AG08396 (cell line): ENCODE results near the gene MKNK2.
"Not testable (repeated sequence)": the region's sequence is repeated elsewhere in the genome, so short reads cannot be mapped to it uniquely, and the experiment has no call there.

Experiments
- DNase-seq: peaks from one replicate; pipeline ENCODE4 v3.0.0; 2012; ENCODE audit warnings: low spot score, mixed read lengths

Gene MKNK2

GRCh38 chr19:1992759-1993260, 58.2 kb downstream of the MKNK2 start:
- DNase-seq: peak; percentile 69

DNA sequence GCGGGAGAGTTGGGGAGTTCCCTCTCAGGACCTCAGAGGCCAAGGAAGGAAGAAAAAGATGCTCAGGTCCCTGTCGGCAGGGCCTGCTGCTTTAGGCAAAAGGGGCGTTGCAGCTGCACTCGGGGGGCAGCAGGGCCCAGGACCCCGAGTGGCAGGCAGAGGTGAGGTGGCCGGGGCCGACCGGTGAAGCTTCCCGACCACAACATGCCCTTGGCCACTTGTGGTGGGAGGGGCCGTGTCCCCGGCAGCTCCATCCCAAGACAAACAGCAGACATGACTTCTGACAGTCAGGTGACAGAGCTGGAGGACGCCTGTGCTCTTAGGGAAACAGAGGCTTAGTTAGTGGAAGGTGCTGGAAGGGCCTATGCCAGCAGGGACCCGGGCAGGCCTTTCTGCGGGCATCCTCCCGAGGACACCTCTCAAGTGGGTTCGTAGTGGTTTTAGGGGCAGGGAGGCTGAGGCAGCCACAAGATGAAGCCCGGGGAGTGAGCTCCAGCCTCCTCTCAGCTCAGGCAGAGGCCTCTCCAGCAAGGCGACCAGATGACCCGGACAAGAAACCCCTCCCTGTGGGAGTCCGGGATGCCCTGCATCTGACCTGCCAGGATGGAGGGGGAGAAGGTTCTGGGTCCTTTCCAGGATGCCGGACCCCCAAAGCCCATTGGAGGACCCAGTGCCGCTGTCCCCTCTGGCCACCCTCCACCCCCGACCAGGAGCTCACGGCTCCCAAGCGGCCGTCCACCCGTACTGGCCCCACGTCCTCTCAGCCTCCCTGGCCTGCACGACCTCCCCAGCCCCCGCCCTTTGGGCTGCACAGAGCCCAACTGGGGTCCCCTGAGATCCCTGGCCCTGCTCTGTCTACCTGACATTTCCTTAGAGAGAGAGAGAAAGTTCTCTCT, 59.8 kb downstream of the MKNK2 start:
- DNase-seq: no peak

- no peak for DNase-seq
These were observed 60.6 kb downstream of the MKNK2 start for GRCh38 chr19:1990230-1991017.

DNA sequence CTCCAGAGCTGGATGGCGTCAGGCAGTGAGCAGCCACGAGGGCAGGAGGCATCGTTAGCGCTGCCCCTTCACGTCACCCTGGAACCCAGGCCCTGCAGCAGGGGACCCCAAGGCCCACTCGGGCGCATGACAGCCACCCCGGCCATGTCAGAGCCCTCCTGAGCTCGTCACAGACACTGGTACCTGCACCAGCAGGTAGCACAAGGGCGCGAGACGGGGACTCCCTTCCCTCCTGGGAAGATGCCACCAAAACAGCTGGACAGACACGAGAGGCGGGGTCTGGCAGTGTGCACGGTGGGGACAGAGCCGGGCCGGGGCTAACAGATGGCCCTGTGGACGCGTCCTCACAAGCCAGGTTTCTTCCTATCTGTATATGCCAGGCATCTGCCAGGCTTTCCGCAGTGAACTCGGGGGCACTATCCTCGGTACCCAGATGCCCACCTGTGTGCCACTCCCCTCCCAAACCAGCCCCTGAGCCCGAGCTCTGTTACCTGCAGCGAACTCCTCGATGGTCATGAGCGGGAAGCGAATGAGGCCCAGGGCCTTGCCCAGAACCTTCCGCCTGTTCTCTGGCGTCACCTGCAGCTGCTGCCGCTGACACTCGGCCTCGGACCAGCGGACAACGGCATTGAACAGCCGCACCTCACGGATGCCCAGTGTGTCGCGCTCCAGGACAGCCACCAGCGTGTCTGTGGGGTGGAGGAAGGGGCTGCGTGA, 61.4 kb downstream of the MKNK2 start:
- DNase-seq: no peak

GRCh38 chr19:1988464-1988863, 62.6 kb downstream of the MKNK2 start:
- DNase-seq: not testable (repeated sequence)
